ENCODE results near the gene HAPSTR1. TPM values are rescaled to one million over a fixed set of nuclear protein-coding genes. Genes with fewer than 3 reads are reported as not detected.

Gene HAPSTR1
- total and polyA plus RNA-seq, 2 donors (not counting 3 experiments of a cell fraction or from before 2014, with no cell fraction given) = 15.7 to 63.7 TPM

DNA sequence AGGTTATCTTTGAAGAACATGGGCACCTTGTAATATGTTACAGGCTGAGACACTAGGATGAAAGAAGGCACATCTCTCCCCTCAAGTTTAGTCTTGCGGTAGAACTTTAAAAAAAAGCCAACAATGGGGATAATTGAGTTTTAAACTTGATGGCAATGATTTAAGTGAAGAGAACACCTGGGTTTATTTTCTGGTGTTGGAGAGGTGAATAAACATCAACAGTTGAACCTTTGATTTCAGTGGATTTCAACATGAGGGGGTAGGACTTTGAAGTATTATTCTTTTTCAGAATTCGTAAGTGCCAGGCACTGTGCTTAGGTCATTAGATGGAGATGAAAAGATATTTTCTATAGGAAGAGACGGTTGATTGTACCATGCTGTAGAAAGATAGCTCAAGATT, 22.3 kb downstream of the HAPSTR1 start:
- Histone ChIP-seq H3K27ac (ENCODE audit: insufficient read depth, low read depth, low read length) (no peak overlapping the region), H3K4me1 (ENCODE audit: control insufficient read depth, extremely low read depth, insufficient read depth, low read length) (peaks cover 50% of the 10 kb centered on the region), H3K9me3 (replicated peaks; ENCODE audit: control insufficient read depth, insufficient read depth, low read length) (no peaks in the 10 kb centered on the region), H3K4me2 (ENCODE audit: insufficient read depth, low read length) (no peak overlapping the region), H3K36me3 (ENCODE audit: control insufficient read depth in 2 of 2, extremely low read depth in 1 of 2, insufficient read depth in 2 of 2, low read length in 2 of 2) (peaks cover 5 to 27% of the 10 kb centered on the region in 2 experiments), H3K9ac (replicated peaks; ENCODE audit: extremely low read depth, insufficient read depth, low read length) (no peak overlapping the region), H4K20me1 (replicated peaks; ENCODE audit: control insufficient read depth, extremely low read depth, insufficient read depth, low read length) (peaks cover 30% of the 10 kb centered on the region), H3K27me3 (ENCODE audit: control insufficient read depth in 2 of 2, insufficient read depth in 2 of 2, low read length in 2 of 2) (no peaks in the 10 kb centered on the region), H3K4me3 (replicated peaks in 1 of 3; ENCODE audit: insufficient read depth in 1 of 3, low read depth in 1 of 3, low read length in 3 of 3) (no peak overlapping the region), H3K9me1 (replicated peaks; ENCODE audit: control insufficient read depth, extremely low read depth, insufficient read depth, low read length) (no peaks in the 10 kb centered on the region), H3K79me2 (ENCODE audit: control insufficient read depth, insufficient read depth, low read length) (peaks cover 99% of the 10 kb centered on the region), H2AFZ (ENCODE audit: low read depth, low read length) (no peak overlapping the region)
- POLR2A ChIA-PET = interaction anchor here (0.7 kb wide), 1 partner anchor 23 kb away, joined by 5 read pairs; the partner anchor contains the start of gene HAPSTR1
- TF ChIP-seq FOS (IDR thresholded peaks at IDR 0.05; ENCODE audit: borderline replicate concordance, insufficient read depth, low read length) (no peak), MYC (IDR thresholded peaks at IDR 0.05; ENCODE audit: low read depth, low read length) (no peak), JUN (IDR thresholded peaks at IDR 0.05; ENCODE audit: borderline replicate concordance, insufficient read depth, insufficient read length, low read depth) (no peak), POLR2AphosphoS5 (IDR thresholded peaks at IDR 0.05; ENCODE audit: insufficient read depth, low read depth, low read length) (no peak), POLR2A (IDR thresholded peaks at IDR 0.05; ENCODE audit: low read depth, low read length) (no peak), EZH2 (IDR thresholded peaks at IDR 0.05; ENCODE audit: borderline replicate concordance, low read depth, low read length, severe bottlenecking) (no peak), GATA2 (IDR thresholded peaks at IDR 0.05; ENCODE audit: insufficient read depth, insufficient read length, low read depth, low read length) (no peak)
- TF ChIP-seq, protein P1, sequence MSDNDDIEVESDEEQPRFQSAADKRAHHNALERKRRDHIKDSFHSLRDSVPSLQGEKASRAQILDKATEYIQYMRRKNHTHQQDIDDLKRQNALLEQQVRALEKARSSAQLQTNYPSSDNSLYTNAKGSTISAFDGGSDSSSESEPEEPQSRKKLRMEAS (IDR thresholded peaks at IDR 0.05; ENCODE audit: insufficient read depth, insufficient read length) = no peak
- TF ChIP-seq, protein P2, sequence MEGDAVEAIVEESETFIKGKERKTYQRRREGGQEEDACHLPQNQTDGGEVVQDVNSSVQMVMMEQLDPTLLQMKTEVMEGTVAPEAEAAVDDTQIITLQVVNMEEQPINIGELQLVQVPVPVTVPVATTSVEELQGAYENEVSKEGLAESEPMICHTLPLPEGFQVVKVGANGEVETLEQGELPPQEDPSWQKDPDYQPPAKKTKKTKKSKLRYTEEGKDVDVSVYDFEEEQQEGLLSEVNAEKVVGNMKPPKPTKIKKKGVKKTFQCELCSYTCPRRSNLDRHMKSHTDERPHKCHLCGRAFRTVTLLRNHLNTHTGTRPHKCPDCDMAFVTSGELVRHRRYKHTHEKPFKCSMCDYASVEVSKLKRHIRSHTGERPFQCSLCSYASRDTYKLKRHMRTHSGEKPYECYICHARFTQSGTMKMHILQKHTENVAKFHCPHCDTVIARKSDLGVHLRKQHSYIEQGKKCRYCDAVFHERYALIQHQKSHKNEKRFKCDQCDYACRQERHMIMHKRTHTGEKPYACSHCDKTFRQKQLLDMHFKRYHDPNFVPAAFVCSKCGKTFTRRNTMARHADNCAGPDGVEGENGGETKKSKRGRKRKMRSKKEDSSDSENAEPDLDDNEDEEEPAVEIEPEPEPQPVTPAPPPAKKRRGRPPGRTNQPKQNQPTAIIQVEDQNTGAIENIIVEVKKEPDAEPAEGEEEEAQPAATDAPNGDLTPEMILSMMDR (IDR thresholded peaks at IDR 0.05; ENCODE audit: extremely low read depth in 1 of 2, insufficient read depth in 1 of 2, low read depth in 1 of 2, low read length in 2 of 2) = no peak
- no peak for FAIRE-seq
- intact Hi-C loops (cut with micrococcal nuclease) = no loop called here
- dilution Hi-C loops (cut with MboI; ENCODE audit: extremely low pct_ligation_motif_present, low sequenced_read_pairs) = no loop called here
- BruUV-seq (replicated peaks) = no TSS peak
- DNase-seq (ENCODE audit: low read depth, low spot score) = no peak
- CTCF ChIA-PET = interaction anchor here (1.2 kb wide), 2 partner anchors 21 to 23 kb away, joined by 3 read pairs; partner anchors contain the start of gene HAPSTR1
